Fibroblast of lung (primary cell): ENCODE results near the gene HUNK. TPM values are rescaled to one million over a fixed set of nuclear protein-coding genes. Genes with fewer than 3 reads are reported as not detected.

Experiments
- DNase-seq, 2 donors: peaks; one replicate each; pipeline versions ENCODE4 v3.0.0 to v3.0.0-alpha.2; 2010; ENCODE audit warnings: low read depth in 2 of 2
- H2AFZ ChIP-seq: 2 replicates; pipeline ENCODE4 v1.5.1; 2012; ENCODE audit warnings: low read length, control low read depth, inconsistent platforms
- H3K27ac ChIP-seq: 2 replicates; pipeline ENCODE4 v1.5.1; 2011; ENCODE audit warnings: low read length, control low read depth; ENCODE audit not compliant: insufficient read depth
- H3K27me3 ChIP-seq: 2 replicates; pipeline ENCODE4 v1.5.1; 2011; ENCODE audit warnings: mild to moderate bottlenecking, low read length; ENCODE audit not compliant: control insufficient read depth, insufficient read depth
- H3K36me3 ChIP-seq: 2 replicates; pipeline ENCODE4 v1.5.1; 2011; ENCODE audit warnings: low read length; ENCODE audit not compliant: control insufficient read depth, insufficient read depth
- H3K4me1 ChIP-seq: 2 replicates; pipeline ENCODE4 v1.5.1; 2011; ENCODE audit warnings: low read length; ENCODE audit not compliant: control insufficient read depth, insufficient read depth; ENCODE audit errors: extremely low read depth
- H3K4me2 ChIP-seq: 2 replicates; pipeline ENCODE4 v1.5.1; 2011; ENCODE audit warnings: low read length, control low read depth; ENCODE audit not compliant: insufficient read depth; ENCODE audit errors: extremely low read depth
- H3K4me3 ChIP-seq, 4 experiments: fragments of 200-600 bp in 1 of 4; sonication (generic) in 1 of 4; replicated peaks in 1 of 4; 2 replicates each; pipeline ENCODE4 v1.5.1; 2011 to 2016; ENCODE audit warnings: low read length in 4 of 4, low read depth in 3 of 4, mild to moderate bottlenecking in 3 of 4, control low read depth in 2 of 4, inconsistent platforms in 1 of 4, mixed read lengths in 1 of 4; ENCODE audit not compliant: insufficient read depth in 1 of 4; ENCODE audit errors: control extremely low read depth in 1 of 4
- H3K79me2 ChIP-seq: 2 replicates; pipeline ENCODE4 v1.5.1; 2012; ENCODE audit warnings: mild to moderate bottlenecking, low read length, inconsistent platforms; ENCODE audit not compliant: control insufficient read depth, insufficient read depth
- H3K9ac ChIP-seq: 2 replicates; pipeline ENCODE4 v1.5.1; 2011; ENCODE audit warnings: mild to moderate bottlenecking, low read length, control low read depth; ENCODE audit not compliant: insufficient read depth
- H3K9me3 ChIP-seq: 2 replicates; pipeline ENCODE4 v1.5.1; 2012; ENCODE audit warnings: low read depth, low read length; ENCODE audit not compliant: control insufficient read depth, insufficient read depth
- H4K20me1 ChIP-seq: 2 replicates; pipeline ENCODE4 v1.5.1; 2011; ENCODE audit warnings: low read length; ENCODE audit not compliant: control insufficient read depth, insufficient read depth; ENCODE audit errors: extremely low read depth
- CTCF ChIP-seq, 2 donors: IDR thresholded peaks in 1 of 2; conservative IDR thresholded peaks in 1 of 2; 1 replicate in 1 of 2; 2 replicates in 1 of 2; pipeline ENCODE4 v1.5.1; 2011 to 2012; ENCODE audit warnings: low read length in 2 of 2, control low read depth in 1 of 2, inconsistent platforms in 1 of 2, low read depth in 1 of 2, mild to moderate bottlenecking in 1 of 2
- EZH2 ChIP-seq: IDR thresholded peaks from 2 replicates; pipeline ENCODE4 v1.5.1; 2012; ENCODE audit warnings: low read length, control low read depth, mild to moderate bottlenecking; ENCODE audit errors: missing control alignments
- polyA plus RNA-seq, 2 donors: library from polyadenylated mRNA; depleted of rRNA in 1 of 2; stranded (reverse) in 1 of 2; unstranded in 1 of 2; fragments of >200 nt; gene quantifications; 2 replicates each; pipeline ENCODE4 v1.2.1, GENCODE V29; 2011 to 2012; ENCODE audit warnings: missing spikeins in 1 of 2
- total RNA-seq: library from RNA; depleted of rRNA; stranded (reverse); fragments of >200 nt; gene quantifications from 2 replicates; pipeline ENCODE4 v1.2.1, GENCODE V29; 2014

The HUNK gene
- total and polyA plus RNA-seq, 2 donors (not counting 1 experiment from before 2014, with no cell fraction given), result 0.09 to 0.33 TPM

- H3K27me3 ChIP-seq, result no peaks in the 10 kb centered on the region
- no peak for DNase-seq
These were observed 175.5 kb downstream of the HUNK start for GRCh38 chr21:32048353-32048752.

More at GRCh38 chr21:32048353-32048752, 175.5 kb downstream of the HUNK start:
- Histone ChIP-seq H3K79me2 (no peaks in the 10 kb centered on the region), H3K36me3 (no peaks in the 10 kb centered on the region), H3K9me3 (peaks cover 4% of the 10 kb centered on the region), H3K27ac (no peak overlapping the region), H3K4me3 (no peak overlapping the region), H3K4me2 (no peak overlapping the region), H2AFZ (no peak overlapping the region), H3K4me1 (no peaks in the 10 kb centered on the region), H4K20me1 (no peaks in the 10 kb centered on the region), H3K9ac (no peak overlapping the region)
- TF ChIP-seq EZH2 (no peak), CTCF (conservative IDR thresholded peaks at IDR 0.05 in 1 of 2, IDR thresholded peaks at IDR 0.05 in 1 of 2; ENCODE audit: low read depth in 1 of 2, low read length in 2 of 2) (no peak)

Other genes with a start within 250 kb of the HUNK start
- gene SOD1, start 213.3 kb upstream of the HUNK start, total RNA-seq, result 212 and 286 TPM in 2 replicates
- 462 and 546 TPM in 2 replicates for gene SOD1, start 213.3 kb upstream of the HUNK start, polyA plus RNA-seq
- gene SCAF4, start 140.9 kb upstream of the HUNK start, total RNA-seq, result 3.9 and 5.6 TPM in 2 replicates
- gene SCAF4, start 140.9 kb upstream of the HUNK start, polyA plus RNA-seq, result 7.5 and 12.5 TPM in 2 replicates